SH-SY5Y (cell line): ENCODE measurements around the gene TRIM29.

Experiments used
- GATA2 ChIP-seq: IDR thresholded peaks from 2 replicates; pipeline ENCODE4 v1.6.1; 2011; ENCODE audit warnings: mild to moderate bottlenecking, low read depth, low read length
- GATA3 ChIP-seq: IDR thresholded peaks from 2 replicates; pipeline ENCODE4 v1.6.1; 2011; ENCODE audit warnings: low read depth, mild to moderate bottlenecking, low read length, moderate library complexity

- no peak for TF ChIP-seq GATA2
- no peak for TF ChIP-seq GATA3
These were observed 70.3 kb downstream of the TRIM29 start for GRCh38 chr11:120067438-120068113.
